Osteoblast (primary cell): ENCODE data around the gene NPFFR1. TPM values are rescaled to one million over a fixed set of nuclear protein-coding genes. Genes with fewer than 3 reads are reported as not detected.

Source experiments
- DNase-seq: peaks from one replicate; pipeline ENCODE4 v3.0.0; 2011; ENCODE audit warnings: low spot score, mixed read lengths; ENCODE audit not compliant: insufficient read length; ENCODE audit errors: missing footprints
- H2AFZ ChIP-seq: 2 replicates; pipeline ENCODE4 v1.6.0; 2011; ENCODE audit warnings: mild to moderate bottlenecking, low read length
- H3K27ac ChIP-seq: 2 replicates; pipeline ENCODE4 v1.5.1; 2011; ENCODE audit warnings: mild to moderate bottlenecking, low read depth, low read length, moderate library complexity
- H3K27me3 ChIP-seq: 2 replicates; pipeline ENCODE4 v1.6.0; 2012; ENCODE audit warnings: mild to moderate bottlenecking, control low read depth, inconsistent platforms, low read length, moderate library complexity; ENCODE audit not compliant: insufficient read depth
- H3K36me3 ChIP-seq: 2 replicates; pipeline ENCODE4 v1.5.1; 2011; ENCODE audit warnings: mild to moderate bottlenecking, low read length, control low read depth, moderate library complexity; ENCODE audit not compliant: insufficient read depth
- H3K4me1 ChIP-seq: 2 replicates; pipeline ENCODE4 v1.5.1; 2011; ENCODE audit warnings: mild to moderate bottlenecking, low read length, control low read depth, moderate library complexity; ENCODE audit not compliant: insufficient read depth
- H3K4me2 ChIP-seq: 2 replicates; pipeline ENCODE4 v1.6.0; 2011; ENCODE audit warnings: mild to moderate bottlenecking, low read length; ENCODE audit not compliant: insufficient read depth
- H3K4me3 ChIP-seq: fragments of 200-600 bp; sonication (generic); 3 replicates; pipeline ENCODE4 v1.5.1; 2012; ENCODE audit warnings: mild to moderate bottlenecking, low read length, inconsistent platforms; ENCODE audit not compliant: insufficient read depth
- H3K79me2 ChIP-seq: 2 replicates; pipeline ENCODE4 v1.6.0; 2012; ENCODE audit warnings: mild to moderate bottlenecking, low read length, control low read depth, inconsistent platforms; ENCODE audit not compliant: insufficient read depth
- H3K9me3 ChIP-seq: 2 replicates; pipeline ENCODE4 v1.5.1; 2011; ENCODE audit warnings: low read depth, low read length, control low read depth
- H4K20me1 ChIP-seq: 2 replicates; pipeline ENCODE4 v1.6.0; 2012; ENCODE audit warnings: mild to moderate bottlenecking, low read length, control low read depth; ENCODE audit not compliant: insufficient read depth
- CTCF ChIP-seq: IDR thresholded peaks from 2 replicates; pipeline ENCODE4 v1.5.1; 2011; ENCODE audit warnings: mild to moderate bottlenecking, low read depth, low read length, moderate library complexity; ENCODE audit errors: extremely low read depth
- total RNA-seq: library from RNA; depleted of rRNA; stranded (reverse); fragments of >200 nt; gene quantifications from 2 replicates; pipeline ENCODE4 v1.2.3, GENCODE V29; 2012

NPFFR1 gene
- total RNA-seq, 1 donor, result not detected

- no peaks in the 10 kb centered on the region for H3K36me3 ChIP-seq
- TF ChIP-seq CTCF, result no peak
- DNase-seq, result no peak
- H3K27me3 ChIP-seq, result peaks cover 56% of the 10 kb centered on the region
- H3K27ac ChIP-seq, result no peak overlapping the region
- no peaks in the 10 kb centered on the region for H4K20me1 ChIP-seq
- no peaks in the 10 kb centered on the region for H3K79me2 ChIP-seq
- H2AFZ ChIP-seq, result no peak overlapping the region
- no peaks in the 10 kb centered on the region for H3K4me1 ChIP-seq
- H3K4me2 ChIP-seq, result no peak overlapping the region
- H3K4me3 ChIP-seq, result no peak overlapping the region
- no peaks in the 10 kb centered on the region for H3K9me3 ChIP-seq
These were observed 1.0 kb upstream of the NPFFR1 start for GRCh38 chr10:70284542-70285475.

- H3K9me3 ChIP-seq, result no peaks in the 10 kb centered on the region
- H3K79me2 ChIP-seq, result no peaks in the 10 kb centered on the region
- H3K27me3 ChIP-seq, result peaks cover 58% of the 10 kb centered on the region
- no peak overlapping the region for H3K4me3 ChIP-seq
- H2AFZ ChIP-seq, result no peak overlapping the region
- no peaks in the 10 kb centered on the region for H3K4me1 ChIP-seq
- H3K4me2 ChIP-seq, result no peak overlapping the region
- no peak overlapping the region for H3K27ac ChIP-seq
- no peaks in the 10 kb centered on the region for H3K36me3 ChIP-seq
- TF ChIP-seq CTCF, result no peak
- no peaks in the 10 kb centered on the region for H4K20me1 ChIP-seq
- DNase-seq, result no peak
These were observed 746 bp downstream of the NPFFR1 start for GRCh38 chr10:70283071-70283444.

- H3K27me3 ChIP-seq, result peaks cover 63% of the 10 kb centered on the region
- H3K27ac ChIP-seq, result no peak overlapping the region
- no peaks in the 10 kb centered on the region for H3K4me1 ChIP-seq
- no peaks in the 10 kb centered on the region for H3K79me2 ChIP-seq
- no peak overlapping the region for H3K4me3 ChIP-seq
- TF ChIP-seq CTCF, result no peak
- H3K36me3 ChIP-seq, result no peaks in the 10 kb centered on the region
- DNase-seq, result no peak
- H4K20me1 ChIP-seq, result no peaks in the 10 kb centered on the region
- no peaks in the 10 kb centered on the region for H3K9me3 ChIP-seq
- H3K4me2 ChIP-seq, result no peak overlapping the region
- no peak overlapping the region for H2AFZ ChIP-seq
These were observed 2.2 kb downstream of the NPFFR1 start for GRCh38 chr10:70281609-70282008.

- Histone ChIP-seq H3K36me3 (no peaks in the 10 kb centered on the region), H3K4me3 (no peak overlapping the region), H3K79me2 (no peaks in the 10 kb centered on the region), H3K4me1 (no peaks in the 10 kb centered on the region), H3K4me2 (no peak overlapping the region), H3K27me3 (peaks cover 55% of the 10 kb centered on the region), H3K27ac (no peak overlapping the region), H2AFZ (no peak overlapping the region), H4K20me1 (no peaks in the 10 kb centered on the region), H3K9me3 (no peaks in the 10 kb centered on the region)
- no peak for DNase-seq
- no peak for TF ChIP-seq CTCF
These were observed 3.7 kb downstream of the NPFFR1 start for GRCh38 chr10:70280099-70280498.
